Loucy (cell line): ENCODE results near the gene KCTD14.

Experiments
- EZH2phosphoT487 ChIP-seq: fragments of 200-600 bp; IDR thresholded peaks from 2 replicates; pipeline ENCODE4 v1.6.1; 2018; ENCODE audit warnings: antibody characterized with exemption, mild to moderate bottlenecking, moderate library complexity, borderline replicate concordance
- TF ChIP-seq, protein P1 (sequence below): fragments of 200-600 bp; sonication (generic); conservative IDR thresholded peaks from 2 replicates; pipeline ENCODE4 v1.5.1; 2014; ENCODE audit warnings: mild to moderate bottlenecking, antibody characterized with exemption, low read length

DNA sequence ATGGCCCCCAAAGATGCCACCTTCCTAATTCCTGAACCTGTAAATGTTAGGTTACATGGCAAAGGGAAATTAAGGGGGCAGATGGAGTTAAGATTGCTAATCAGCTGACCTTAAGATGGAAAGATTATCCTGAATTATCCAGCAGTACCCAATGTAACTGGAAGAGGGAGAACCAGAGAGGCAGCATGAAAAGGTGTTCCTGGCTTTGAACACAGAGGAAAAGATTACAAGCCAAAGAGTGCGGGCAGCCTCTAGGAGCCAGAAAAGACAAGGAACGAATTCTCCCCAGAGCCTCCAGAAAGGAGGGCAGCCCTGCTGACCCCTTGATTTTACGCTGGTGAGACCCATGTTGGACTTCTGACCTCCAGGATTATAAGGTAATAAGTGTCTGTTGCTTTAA lies 25.5 kb upstream of the KCTD14 start:
- TF ChIP-seq, protein P1, sequence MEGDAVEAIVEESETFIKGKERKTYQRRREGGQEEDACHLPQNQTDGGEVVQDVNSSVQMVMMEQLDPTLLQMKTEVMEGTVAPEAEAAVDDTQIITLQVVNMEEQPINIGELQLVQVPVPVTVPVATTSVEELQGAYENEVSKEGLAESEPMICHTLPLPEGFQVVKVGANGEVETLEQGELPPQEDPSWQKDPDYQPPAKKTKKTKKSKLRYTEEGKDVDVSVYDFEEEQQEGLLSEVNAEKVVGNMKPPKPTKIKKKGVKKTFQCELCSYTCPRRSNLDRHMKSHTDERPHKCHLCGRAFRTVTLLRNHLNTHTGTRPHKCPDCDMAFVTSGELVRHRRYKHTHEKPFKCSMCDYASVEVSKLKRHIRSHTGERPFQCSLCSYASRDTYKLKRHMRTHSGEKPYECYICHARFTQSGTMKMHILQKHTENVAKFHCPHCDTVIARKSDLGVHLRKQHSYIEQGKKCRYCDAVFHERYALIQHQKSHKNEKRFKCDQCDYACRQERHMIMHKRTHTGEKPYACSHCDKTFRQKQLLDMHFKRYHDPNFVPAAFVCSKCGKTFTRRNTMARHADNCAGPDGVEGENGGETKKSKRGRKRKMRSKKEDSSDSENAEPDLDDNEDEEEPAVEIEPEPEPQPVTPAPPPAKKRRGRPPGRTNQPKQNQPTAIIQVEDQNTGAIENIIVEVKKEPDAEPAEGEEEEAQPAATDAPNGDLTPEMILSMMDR = no peak
- no peak for TF ChIP-seq EZH2phosphoT487
